Gastrocnemius medialis (tissue), 4 donors: ENCODE results near the gene RASAL2.

Source experiments
- POLR2A ChIP-seq, 2 donors: fragments of 450-650 bp; IDR thresholded peaks; one replicate each; pipeline ENCODE4 v1.6.1; 2017; ENCODE audit warnings: antibody characterized with exemption in 2 of 2, mild to moderate bottlenecking in 2 of 2, moderate library complexity in 2 of 2
- TF ChIP-seq, protein P1 (sequence below), 5 experiments: fragments of 450-650 bp in 3 of 5; fragments of 200-600 bp in 2 of 5; sonication (generic) in 2 of 5; IDR thresholded peaks in 4 of 5; conservative IDR thresholded peaks in 1 of 5; 1 replicate in 4 of 5; 2 replicates in 1 of 5; pipeline ENCODE4 v1.5.1; 2016 to 2019; ENCODE audit warnings: antibody characterized with exemption in 5 of 5, mild to moderate bottlenecking in 3 of 5, moderate library complexity in 3 of 5

DNA sequence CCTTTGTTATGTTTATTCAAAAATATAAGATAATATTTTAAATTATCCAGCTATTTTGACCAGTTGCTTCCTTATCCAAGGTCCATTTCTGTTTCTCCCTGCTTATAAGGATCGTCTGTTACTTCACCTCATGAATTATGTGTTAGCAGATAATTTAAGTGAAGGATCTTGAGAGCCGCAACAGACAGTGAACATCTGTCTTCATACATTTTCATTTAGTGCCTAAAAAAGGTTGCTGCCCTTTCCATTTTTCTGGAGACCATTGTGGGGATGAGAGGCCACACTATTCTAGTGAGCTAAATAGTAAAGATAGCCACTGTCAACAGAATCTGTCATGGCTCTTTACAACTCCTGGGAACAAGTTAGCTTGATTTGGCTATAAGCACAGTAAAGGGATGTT lies 248.8 kb downstream of the RASAL2 start:
- TF ChIP-seq, protein P1, sequence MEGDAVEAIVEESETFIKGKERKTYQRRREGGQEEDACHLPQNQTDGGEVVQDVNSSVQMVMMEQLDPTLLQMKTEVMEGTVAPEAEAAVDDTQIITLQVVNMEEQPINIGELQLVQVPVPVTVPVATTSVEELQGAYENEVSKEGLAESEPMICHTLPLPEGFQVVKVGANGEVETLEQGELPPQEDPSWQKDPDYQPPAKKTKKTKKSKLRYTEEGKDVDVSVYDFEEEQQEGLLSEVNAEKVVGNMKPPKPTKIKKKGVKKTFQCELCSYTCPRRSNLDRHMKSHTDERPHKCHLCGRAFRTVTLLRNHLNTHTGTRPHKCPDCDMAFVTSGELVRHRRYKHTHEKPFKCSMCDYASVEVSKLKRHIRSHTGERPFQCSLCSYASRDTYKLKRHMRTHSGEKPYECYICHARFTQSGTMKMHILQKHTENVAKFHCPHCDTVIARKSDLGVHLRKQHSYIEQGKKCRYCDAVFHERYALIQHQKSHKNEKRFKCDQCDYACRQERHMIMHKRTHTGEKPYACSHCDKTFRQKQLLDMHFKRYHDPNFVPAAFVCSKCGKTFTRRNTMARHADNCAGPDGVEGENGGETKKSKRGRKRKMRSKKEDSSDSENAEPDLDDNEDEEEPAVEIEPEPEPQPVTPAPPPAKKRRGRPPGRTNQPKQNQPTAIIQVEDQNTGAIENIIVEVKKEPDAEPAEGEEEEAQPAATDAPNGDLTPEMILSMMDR (IDR thresholded peaks at IDR 0.05 in 4 of 5, conservative IDR thresholded peaks at IDR 0.05 in 1 of 5) = no peak
- TF ChIP-seq POLR2A (IDR thresholded peaks at IDR 0.05) = no peak
